Osteocyte (in vitro differentiated cells): ENCODE data around the gene DHRS1. TPM values are rescaled to one million over a fixed set of nuclear protein-coding genes. Genes with fewer than 3 reads are reported as not detected.

Source experiments
- DNase-seq: peaks from one replicate; pipeline ENCODE4 v3.0.0; 2021; ENCODE audit warnings: mixed read lengths; ENCODE audit not compliant: unreplicated experiment; ENCODE audit errors: extremely low spot score
- H3K27ac Mint-ChIP-seq: one replicate; pipeline ENCODE4 v1.8.0; 2021; ENCODE audit warnings: mild to moderate bottlenecking, mixed read lengths; ENCODE audit not compliant: unreplicated experiment
- H3K27me3 Mint-ChIP-seq: one replicate; pipeline ENCODE4 v1.8.0; 2021; ENCODE audit warnings: mixed read lengths; ENCODE audit not compliant: unreplicated experiment
- H3K36me3 Mint-ChIP-seq: one replicate; pipeline ENCODE4 v1.8.0; 2021; ENCODE audit warnings: mixed read lengths; ENCODE audit not compliant: unreplicated experiment
- H3K4me1 Mint-ChIP-seq: one replicate; pipeline ENCODE4 v1.8.0; 2021; ENCODE audit warnings: mixed read lengths; ENCODE audit not compliant: unreplicated experiment
- H3K4me3 Mint-ChIP-seq: one replicate; pipeline ENCODE4 v1.8.0; 2021; ENCODE audit warnings: mild to moderate bottlenecking, moderate library complexity, mixed read lengths; ENCODE audit not compliant: unreplicated experiment
- H3K9me3 Mint-ChIP-seq: one replicate; pipeline ENCODE4 v1.8.0; 2021; ENCODE audit warnings: mixed read lengths; ENCODE audit not compliant: unreplicated experiment
- long read RNA-seq: library from polyadenylated mRNA; unstranded; transcript quantifications from one replicate; pipeline ENCODE4 v2.0.0, GENCODE V29; 2021
- total RNA-seq: library from RNA; stranded (reverse); gene quantifications from 2 replicates; pipeline ENCODE4 v1.2.1, GENCODE V29; 2021
- TF ChIP-seq, protein P1 (sequence below): fragments of 200-600 bp; sonication (generic); IDR thresholded peaks from 2 replicates; pipeline ENCODE4 v1.5.0; 2021; ENCODE audit warnings: antibody characterized with exemption, mild to moderate bottlenecking, moderate library complexity

Gene DHRS1
- 24.6 and 27.0 TPM in 2 replicates for total RNA-seq
- long read RNA-seq, transcript DHRS1-201 (9 exons, 1,480 nt) = major isoform, 62 of 75 reads
- long read RNA-seq, partial matches to known transcripts = 0 of 75 reads
- long read RNA-seq, other reads (novel, unspliced or antisense) = 12 of 75 reads

DNA sequence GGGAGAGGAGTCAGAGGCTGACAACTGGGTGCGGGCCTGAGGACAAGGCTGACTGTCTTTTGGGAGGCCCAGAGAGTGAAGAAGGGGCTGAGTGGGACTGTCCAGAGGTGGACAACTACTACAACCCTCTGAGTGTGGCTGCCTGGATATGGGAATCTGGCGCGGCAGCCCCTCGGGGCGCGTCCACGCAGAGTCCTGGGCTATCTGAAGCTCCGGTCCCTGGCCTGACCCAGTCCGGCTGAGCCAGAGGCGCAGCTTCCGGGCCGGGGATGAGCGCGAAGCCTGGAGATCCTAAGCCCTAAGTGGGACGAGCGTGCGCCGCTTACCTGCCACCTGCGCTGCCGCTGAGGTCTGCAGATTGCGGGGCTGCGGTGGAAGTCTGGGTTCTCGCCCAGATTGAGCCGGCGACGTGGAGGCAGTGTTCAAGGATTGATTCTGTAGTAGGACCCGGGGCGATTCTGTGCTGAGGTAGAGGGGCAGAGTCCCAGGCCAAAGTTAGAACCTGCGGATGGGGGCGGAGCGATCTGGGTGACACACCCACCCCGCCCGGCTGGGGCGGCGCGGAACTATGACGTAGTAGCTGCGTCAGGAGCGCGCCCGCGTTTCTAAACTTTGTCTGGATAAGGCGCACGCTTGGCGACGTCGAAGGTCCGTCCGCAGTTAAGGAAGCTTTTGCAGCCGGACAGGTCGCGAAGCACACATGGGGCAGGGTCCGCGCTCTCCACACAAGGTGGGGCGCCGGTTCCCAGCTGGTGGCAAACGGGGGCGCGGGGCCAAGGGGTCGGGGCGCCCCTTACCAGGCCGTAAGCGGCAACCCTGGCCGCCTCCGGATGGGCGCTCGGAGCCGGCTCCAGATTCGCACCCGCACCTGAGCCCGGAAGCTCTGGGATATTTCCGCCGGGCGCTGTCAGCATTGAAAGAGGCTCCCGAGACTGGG, at the start of gene DHRS1, which contains the start of gene NOP9:
TSS of gene DHRS1 (minus strand) at position 526 of the 937 bp plus-strand sequence. CDS start 674 bp downstream, outside the sequence.
TSS of gene NOP9 (plus strand) at position 596 of the 937 bp plus-strand sequence. CDS start at position 701, 105 bp downstream.
- Mint-ChIP-seq H3K4me3 (peak within 1 kb of the TSS; percentile 89), H3K4me1 (peaks cover 31% of the 10 kb centered on the region), H3K9me3 (no peaks in the 10 kb centered on the region), H3K27me3 (no peaks in the 10 kb centered on the region), H3K27ac (peak within 1 kb of the TSS; percentile 82), H3K36me3 (peaks cover 21% of the 10 kb centered on the region)
- DNase-seq = peak; percentile 94
- TF ChIP-seq, protein P1, sequence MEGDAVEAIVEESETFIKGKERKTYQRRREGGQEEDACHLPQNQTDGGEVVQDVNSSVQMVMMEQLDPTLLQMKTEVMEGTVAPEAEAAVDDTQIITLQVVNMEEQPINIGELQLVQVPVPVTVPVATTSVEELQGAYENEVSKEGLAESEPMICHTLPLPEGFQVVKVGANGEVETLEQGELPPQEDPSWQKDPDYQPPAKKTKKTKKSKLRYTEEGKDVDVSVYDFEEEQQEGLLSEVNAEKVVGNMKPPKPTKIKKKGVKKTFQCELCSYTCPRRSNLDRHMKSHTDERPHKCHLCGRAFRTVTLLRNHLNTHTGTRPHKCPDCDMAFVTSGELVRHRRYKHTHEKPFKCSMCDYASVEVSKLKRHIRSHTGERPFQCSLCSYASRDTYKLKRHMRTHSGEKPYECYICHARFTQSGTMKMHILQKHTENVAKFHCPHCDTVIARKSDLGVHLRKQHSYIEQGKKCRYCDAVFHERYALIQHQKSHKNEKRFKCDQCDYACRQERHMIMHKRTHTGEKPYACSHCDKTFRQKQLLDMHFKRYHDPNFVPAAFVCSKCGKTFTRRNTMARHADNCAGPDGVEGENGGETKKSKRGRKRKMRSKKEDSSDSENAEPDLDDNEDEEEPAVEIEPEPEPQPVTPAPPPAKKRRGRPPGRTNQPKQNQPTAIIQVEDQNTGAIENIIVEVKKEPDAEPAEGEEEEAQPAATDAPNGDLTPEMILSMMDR = no peak

DNA sequence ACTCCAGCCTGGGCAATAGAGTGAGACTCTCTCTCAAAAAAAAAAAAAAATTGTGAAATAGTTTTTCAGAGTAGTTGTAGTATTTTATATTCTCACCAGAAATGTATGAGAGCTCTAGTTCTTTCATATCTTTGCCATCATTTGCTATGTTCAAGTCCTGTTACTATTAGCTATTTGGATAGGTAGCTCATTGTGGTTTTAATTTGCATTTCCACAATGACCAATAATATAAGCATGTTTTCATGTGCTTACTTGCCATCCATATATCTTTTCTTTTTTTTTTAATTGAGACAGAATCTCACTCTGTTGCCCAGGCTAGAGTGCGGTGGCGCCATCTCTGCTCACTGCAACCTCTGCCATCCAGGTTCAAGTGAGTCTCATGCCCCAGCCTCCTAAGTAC, 48.6 kb upstream of the DHRS1 start:
- peaks cover 9% of the 10 kb centered on the region for H3K4me1 Mint-ChIP-seq
- no peak overlapping the region for H3K4me3 Mint-ChIP-seq
- TF ChIP-seq, protein P1 = no peak
- H3K36me3 Mint-ChIP-seq = no peaks in the 10 kb centered on the region
- no peak overlapping the region for H3K27ac Mint-ChIP-seq
- peaks cover 75% of the 10 kb centered on the region for H3K27me3 Mint-ChIP-seq
- no peaks in the 10 kb centered on the region for H3K9me3 Mint-ChIP-seq
- DNase-seq = no peak

DNA sequence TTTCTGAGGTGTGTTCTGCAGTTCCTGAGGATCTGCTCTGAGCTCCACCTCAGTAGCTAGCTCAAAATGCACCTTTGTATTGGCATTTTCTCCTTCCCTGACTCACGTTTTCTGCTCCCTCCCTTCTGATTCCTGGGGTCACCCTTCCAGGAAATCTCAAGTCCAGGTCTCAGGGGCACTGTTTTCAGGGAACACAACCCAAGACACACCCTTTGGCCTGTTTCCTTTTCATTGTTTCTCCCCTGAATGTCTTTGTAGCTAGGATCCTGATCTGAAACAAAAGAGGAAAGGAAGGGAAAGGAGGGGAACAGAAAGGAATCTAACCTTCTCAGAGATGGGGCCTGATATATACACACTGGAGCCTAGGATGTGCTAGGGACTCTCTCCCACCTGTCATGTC, 47.6 kb upstream of the DHRS1 start:
- H3K4me1 Mint-ChIP-seq = peaks cover 9% of the 10 kb centered on the region
- TF ChIP-seq, protein P1 = no peak
- no peak overlapping the region for H3K27ac Mint-ChIP-seq
- no peaks in the 10 kb centered on the region for H3K36me3 Mint-ChIP-seq
- no peaks in the 10 kb centered on the region for H3K9me3 Mint-ChIP-seq
- H3K27me3 Mint-ChIP-seq = peaks cover 72% of the 10 kb centered on the region
- no peak for DNase-seq
- no peak overlapping the region for H3K4me3 Mint-ChIP-seq

DNA sequence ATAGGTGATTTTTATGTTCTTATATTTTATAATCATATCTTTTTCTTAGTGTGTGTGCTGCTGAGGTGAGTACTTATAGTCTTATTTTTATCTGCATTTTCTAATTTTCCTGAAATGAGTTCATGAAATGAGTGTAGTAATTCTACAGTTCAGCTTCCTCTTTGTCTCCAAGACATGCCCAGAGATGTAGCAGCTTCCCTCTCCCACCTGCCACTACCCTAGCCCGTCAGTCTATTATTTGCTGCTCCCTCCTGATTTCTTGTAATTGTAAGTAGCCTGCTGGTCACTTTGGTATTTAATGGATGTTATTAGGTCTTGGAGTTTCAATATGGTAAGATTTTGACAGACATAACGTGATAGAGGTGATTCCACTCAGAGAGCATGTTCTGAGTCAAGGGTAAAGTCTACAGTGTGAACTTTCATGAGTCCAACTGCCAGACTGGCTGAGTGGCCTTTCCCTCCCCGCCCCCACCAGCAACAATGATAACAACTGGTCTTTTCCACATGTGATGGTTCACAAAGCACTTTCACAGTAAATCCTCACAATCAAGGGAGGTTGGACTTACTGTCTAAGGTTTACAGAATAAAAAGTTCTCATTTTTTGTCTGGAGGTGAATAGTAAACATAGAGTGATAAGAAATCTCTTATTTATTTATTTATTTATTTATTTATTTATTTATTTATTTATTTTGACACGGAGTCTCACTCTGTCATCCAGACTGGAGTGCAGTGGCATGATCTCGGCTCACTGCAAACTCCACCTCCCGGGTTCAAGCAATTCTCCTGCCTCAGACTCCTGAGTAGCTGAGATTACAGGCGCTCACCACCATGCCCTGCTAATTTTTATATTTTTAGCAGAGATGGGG, 44.4 kb upstream of the DHRS1 start:
- no peak overlapping the region for H3K4me3 Mint-ChIP-seq
- no peaks in the 10 kb centered on the region for H3K36me3 Mint-ChIP-seq
- peaks cover 3% of the 10 kb centered on the region for H3K4me1 Mint-ChIP-seq
- H3K27me3 Mint-ChIP-seq = peaks cover 58% of the 10 kb centered on the region
- DNase-seq = no peak
- H3K27ac Mint-ChIP-seq = no peak overlapping the region
- TF ChIP-seq, protein P1 = no peak
- H3K9me3 Mint-ChIP-seq = no peaks in the 10 kb centered on the region
